ENCODE data around the gene ITM2B.

ITM2B gene

GRCh38 chr13:48278806-48279205, 45.8 kb downstream of the ITM2B start:
- no peak for TF ChIP-seq CTCF (IDR thresholded peaks at IDR 0.05; ENCODE audit: low read depth, low read length, missing control alignments)
- no peaks in the 10 kb centered on the region for H3K27me3 ChIP-seq (replicated peaks)
- H3K4me3 ChIP-seq (ENCODE audit: low read depth, low read length) = no peak overlapping the region
- H3K27ac ChIP-seq = no peak overlapping the region
- DNase-seq = no peak
- no peaks in the 10 kb centered on the region for H3K36me3 ChIP-seq (replicated peaks)
- in situ Hi-C loops (cut with HindIII; ENCODE audit: low pct_ligation_motif_present, low sequenced_read_pairs) = no loop called here

GRCh38 chr13:48281556-48281955, 48.5 kb downstream of the ITM2B start:
- no peak overlapping the region for H3K4me3 ChIP-seq (ENCODE audit: low read depth, low read length)
- TF ChIP-seq CTCF (IDR thresholded peaks at IDR 0.05; ENCODE audit: low read depth, low read length, missing control alignments) = no peak
- no peaks in the 10 kb centered on the region for H3K27me3 ChIP-seq (replicated peaks)
- H3K36me3 ChIP-seq (replicated peaks) = no peaks in the 10 kb centered on the region
- no peak overlapping the region for H3K27ac ChIP-seq
- in situ Hi-C loops (cut with HindIII; ENCODE audit: low pct_ligation_motif_present, low sequenced_read_pairs) = no loop called here
- no peak for DNase-seq

GRCh38 chr13:48291730-48292129, 58.7 kb downstream of the ITM2B start:
- in situ Hi-C loops (cut with HindIII; ENCODE audit: low pct_ligation_motif_present, low sequenced_read_pairs) = no loop called here
- Histone ChIP-seq H3K4me3 (ENCODE audit: low read depth, low read length) (no peak overlapping the region), H3K36me3 (replicated peaks) (no peaks in the 10 kb centered on the region), H3K27ac (no peak overlapping the region), H3K27me3 (replicated peaks) (no peaks in the 10 kb centered on the region)
- no peak for TF ChIP-seq CTCF (IDR thresholded peaks at IDR 0.05; ENCODE audit: low read depth, low read length, missing control alignments)
- DNase-seq = no peak

GRCh38 chr13:48292650-48293049, 59.6 kb downstream of the ITM2B start:
- in situ Hi-C loops (cut with HindIII; ENCODE audit: low pct_ligation_motif_present, low sequenced_read_pairs) = no loop called here
- no peaks in the 10 kb centered on the region for H3K27me3 ChIP-seq (replicated peaks)
- no peak for TF ChIP-seq CTCF (IDR thresholded peaks at IDR 0.05; ENCODE audit: low read depth, low read length, missing control alignments)
- no peak overlapping the region for H3K27ac ChIP-seq
- no peaks in the 10 kb centered on the region for H3K36me3 ChIP-seq (replicated peaks)
- no peak overlapping the region for H3K4me3 ChIP-seq (ENCODE audit: low read depth, low read length)
- DNase-seq = no peak

GRCh38 chr13:48294653-48295052, 61.6 kb downstream of the ITM2B start:
- H3K4me3 ChIP-seq (ENCODE audit: low read depth, low read length) = no peak overlapping the region
- no peak for DNase-seq
- H3K27me3 ChIP-seq (replicated peaks) = no peaks in the 10 kb centered on the region
- in situ Hi-C loops (cut with HindIII; ENCODE audit: low pct_ligation_motif_present, low sequenced_read_pairs) = no loop called here
- TF ChIP-seq CTCF (IDR thresholded peaks at IDR 0.05; ENCODE audit: low read depth, low read length, missing control alignments) = no peak
- no peaks in the 10 kb centered on the region for H3K36me3 ChIP-seq (replicated peaks)
- H3K27ac ChIP-seq = no peak overlapping the region

- H3K36me3 ChIP-seq (replicated peaks) = no peaks in the 10 kb centered on the region
- no peak overlapping the region for H3K27ac ChIP-seq
- no peak overlapping the region for H3K4me3 ChIP-seq (ENCODE audit: low read depth, low read length)
- DNase-seq = no peak
- H3K27me3 ChIP-seq (replicated peaks) = no peaks in the 10 kb centered on the region
- in situ Hi-C loops (cut with HindIII; ENCODE audit: low pct_ligation_motif_present, low sequenced_read_pairs) = no loop called here
- TF ChIP-seq CTCF (IDR thresholded peaks at IDR 0.05; ENCODE audit: low read depth, low read length, missing control alignments) = no peak
Measured at GRCh38 chr13:48295271-48295670, 62.3 kb downstream of the ITM2B start.

Measured in brain microvascular endothelial cell (primary cell).